Measurements from ENCODE around the gene CCNQ.
"Not testable (repeated sequence)": the region's sequence is repeated elsewhere in the genome, so short reads cannot be mapped to it uniquely, and the experiment has no call there.

CCNQ gene

GRCh38 chrX:153623310-153624029, 24.5 kb upstream of the CCNQ start:
- no peak for DNase-seq (ENCODE audit: low read depth)

DNA sequence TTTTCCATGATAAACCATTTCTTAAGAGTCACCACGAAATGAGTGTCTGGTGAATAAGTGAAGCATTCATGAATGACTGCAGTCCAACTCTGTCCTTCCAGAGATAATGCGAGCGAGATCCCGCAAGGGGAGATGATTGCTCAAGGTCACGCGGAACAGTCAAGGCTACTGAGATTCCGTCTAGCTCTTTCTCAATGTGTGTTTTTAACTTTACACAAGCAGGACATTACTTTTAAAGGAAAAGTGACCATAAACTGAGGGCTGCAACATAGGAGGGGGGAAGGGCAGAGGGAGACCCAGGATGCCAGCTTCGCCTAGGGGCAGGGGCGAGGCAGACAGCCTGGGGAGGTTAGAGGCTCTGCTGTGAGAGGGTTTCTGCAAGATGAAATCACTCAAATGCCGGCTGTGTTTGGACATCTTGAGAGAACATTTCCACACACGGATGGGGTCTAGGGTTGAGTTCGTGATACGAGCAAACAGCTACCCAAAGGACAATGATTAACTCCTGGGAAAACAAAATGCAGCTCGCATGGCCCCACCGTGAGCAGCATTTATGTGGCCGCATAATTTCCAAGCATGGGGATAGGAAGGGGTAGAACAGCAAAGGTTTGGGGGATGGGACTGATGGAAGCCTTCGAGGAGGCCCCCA, 23.8 kb upstream of the CCNQ start:
- no peak for DNase-seq (ENCODE audit: low read depth)

DNA sequence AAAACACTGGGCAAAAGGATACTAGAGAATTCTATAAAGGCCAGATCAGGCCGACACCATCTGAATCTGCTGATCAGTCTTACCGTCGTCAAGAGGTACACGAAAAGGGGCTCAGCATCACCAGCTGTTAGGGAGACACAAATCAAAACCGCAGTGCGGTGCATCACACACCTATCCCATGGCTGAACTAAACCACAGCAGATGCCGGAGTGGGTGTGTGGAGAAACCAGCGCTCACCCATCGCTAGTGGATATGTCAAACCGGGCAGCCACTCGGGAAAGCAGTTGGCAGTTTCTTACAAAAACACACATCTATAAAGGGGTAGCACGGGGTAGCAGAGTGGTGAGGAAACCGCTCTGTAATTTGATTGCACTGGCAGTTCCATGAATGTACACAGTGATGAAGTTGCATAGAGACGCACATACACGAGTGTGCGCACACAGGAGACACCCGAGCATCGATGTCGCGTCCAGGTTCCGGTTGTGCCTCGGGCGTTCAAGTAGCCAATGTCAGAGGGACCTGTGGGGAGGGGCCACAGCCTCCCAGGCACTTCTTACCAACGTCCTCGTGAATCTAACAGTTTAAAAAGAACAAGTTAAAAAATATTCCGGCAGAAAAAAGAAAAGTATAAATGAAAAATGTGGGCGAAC, 23.1 kb upstream of the CCNQ start:
- no peak for DNase-seq (ENCODE audit: low read depth)

DNA sequence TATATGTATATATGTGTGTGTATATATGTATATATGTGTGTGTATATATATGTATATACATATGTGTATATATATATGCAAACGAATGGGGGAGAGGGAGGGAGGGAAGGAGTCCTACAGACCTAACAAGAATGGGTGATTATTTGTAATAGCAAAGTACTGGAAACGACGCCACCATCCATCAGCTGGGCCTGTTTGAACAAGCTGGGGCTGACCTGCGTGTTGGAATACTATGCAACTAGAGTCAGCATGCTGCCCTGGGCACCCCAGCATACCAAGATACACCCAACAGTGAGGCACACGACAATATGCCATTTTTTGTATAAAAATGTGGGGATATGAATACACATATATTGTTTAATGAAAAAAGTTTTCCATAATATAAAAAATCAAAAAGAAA, 21.6 kb upstream of the CCNQ start:
- DNase-seq (ENCODE audit: low read depth), result no peak

DNA sequence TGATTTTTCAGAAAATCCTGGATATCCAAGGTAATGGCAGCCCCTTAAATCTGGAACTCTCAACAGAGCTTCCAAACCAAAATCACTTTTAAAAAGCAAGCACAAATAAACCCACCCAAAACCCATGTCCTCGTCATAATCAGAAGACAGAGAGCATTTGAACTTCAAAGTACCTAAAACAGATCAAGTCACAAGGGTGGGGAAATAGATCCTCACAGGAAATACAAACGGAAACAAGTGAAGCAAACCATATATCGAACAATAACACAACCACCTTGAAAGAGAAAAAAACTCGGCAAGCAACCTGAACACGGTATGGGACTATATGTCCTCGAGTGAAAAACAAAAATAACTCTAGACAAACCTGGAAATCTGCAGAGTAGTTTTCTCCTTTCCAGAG, 15.9 kb upstream of the CCNQ start:
- DNase-seq (ENCODE audit: low read depth), result no peak

GRCh38 chrX:153612413-153612812, 13.5 kb upstream of the CCNQ start:
- DNase-seq (ENCODE audit: low read depth), result no peak

- DNase-seq (ENCODE audit: low read depth), result no peak
These were observed 12.6 kb upstream of the CCNQ start for GRCh38 chrX:153611298-153612095.

- DNase-seq (ENCODE audit: low read depth), result no peak
These were observed 11.9 kb upstream of the CCNQ start for GRCh38 chrX:153610836-153611213.

GRCh38 chrX:153609917-153610835, 11.2 kb upstream of the CCNQ start:
- DNase-seq (ENCODE audit: low read depth), result peak; percentile 67

GRCh38 chrX:153608806-153609205, 9.9 kb upstream of the CCNQ start:
- DNase-seq (ENCODE audit: low read depth), result no peak

DNA sequence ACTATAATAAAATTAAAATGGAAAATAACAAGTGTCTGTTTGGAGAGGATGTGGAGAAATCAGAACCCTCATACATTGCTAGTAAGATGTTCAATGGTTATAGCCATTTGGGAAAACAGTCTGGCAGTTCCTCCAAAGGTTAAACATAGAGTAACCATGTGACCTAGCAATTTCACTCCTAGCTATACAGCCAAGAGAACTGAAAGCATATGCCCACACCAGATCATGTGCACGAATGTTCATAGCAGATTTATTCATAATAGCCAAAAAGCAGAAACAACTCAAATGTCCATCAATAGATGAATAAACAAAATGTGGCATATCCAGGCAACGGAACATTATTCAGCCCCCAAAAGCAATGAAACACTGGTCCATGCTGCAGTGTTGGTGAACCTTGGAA, 9.4 kb upstream of the CCNQ start:
- no peak for DNase-seq (ENCODE audit: low read depth)

- no peak for DNase-seq (ENCODE audit: low read depth)
These were observed 7.6 kb upstream of the CCNQ start for GRCh38 chrX:153606503-153606902.

DNA sequence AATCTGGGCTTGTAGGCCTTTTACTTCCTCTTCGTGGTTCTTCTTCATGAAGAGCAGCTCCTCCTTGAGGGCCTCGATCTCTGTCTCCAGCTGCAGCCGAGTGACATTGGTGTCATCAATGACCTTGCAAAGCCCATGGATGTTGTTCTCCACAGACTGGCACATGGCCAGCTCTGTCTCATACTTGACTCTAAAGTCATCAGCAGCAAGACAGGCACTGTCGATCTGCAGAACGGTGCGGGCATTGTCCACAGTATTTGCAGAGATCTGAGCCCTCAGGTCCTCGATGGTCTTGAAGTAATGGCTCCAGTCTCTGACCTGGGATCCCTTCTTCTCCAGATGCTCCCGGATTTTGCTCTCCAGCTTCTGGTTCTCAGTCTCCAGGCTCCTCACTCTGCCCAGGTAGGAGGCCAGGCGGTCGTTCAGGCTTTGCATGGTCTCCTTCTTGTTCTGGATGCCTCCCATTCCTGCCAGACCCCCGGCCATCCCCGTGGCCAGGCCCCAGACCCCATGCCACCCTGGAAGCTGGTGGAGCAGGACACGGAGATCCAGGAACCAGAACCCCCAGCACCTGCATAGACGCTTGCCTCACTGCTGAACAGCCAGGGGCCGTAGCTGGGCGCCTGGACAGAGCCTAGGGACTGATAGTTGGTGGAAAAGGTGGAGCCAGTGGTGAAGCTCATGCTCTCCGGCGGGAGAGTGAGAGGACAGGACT, 5.9 kb upstream of the CCNQ start:
- not testable (repeated sequence) for DNase-seq (ENCODE audit: low read depth)

- DNase-seq (ENCODE audit: low read depth), result no peak
These were observed 4.3 kb upstream of the CCNQ start for GRCh38 chrX:153603131-153603656.

DNA sequence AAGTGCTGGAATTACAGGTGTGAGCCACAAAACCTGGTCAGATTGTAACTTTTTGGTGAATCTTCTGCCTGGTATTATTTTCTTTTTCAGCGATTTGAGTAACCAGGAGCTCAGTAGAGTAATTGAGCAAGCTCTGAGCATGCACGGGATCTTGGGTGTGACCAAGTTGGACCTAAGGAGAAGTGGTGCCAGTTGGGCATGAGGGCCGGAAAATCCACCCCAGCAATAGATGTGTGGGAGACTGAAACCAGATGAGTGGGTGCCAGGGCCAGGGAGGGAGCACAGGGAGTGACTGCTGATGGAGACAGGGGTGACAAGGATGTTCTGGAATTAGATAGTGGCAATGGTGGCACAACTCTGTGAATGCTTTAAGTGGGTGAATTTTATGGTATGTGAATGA, 3.7 kb upstream of the CCNQ start:
- no peak for DNase-seq (ENCODE audit: low read depth)

GRCh38 chrX:153601511-153602110, 2.7 kb upstream of the CCNQ start:
- no peak for DNase-seq (ENCODE audit: low read depth)

DNA sequence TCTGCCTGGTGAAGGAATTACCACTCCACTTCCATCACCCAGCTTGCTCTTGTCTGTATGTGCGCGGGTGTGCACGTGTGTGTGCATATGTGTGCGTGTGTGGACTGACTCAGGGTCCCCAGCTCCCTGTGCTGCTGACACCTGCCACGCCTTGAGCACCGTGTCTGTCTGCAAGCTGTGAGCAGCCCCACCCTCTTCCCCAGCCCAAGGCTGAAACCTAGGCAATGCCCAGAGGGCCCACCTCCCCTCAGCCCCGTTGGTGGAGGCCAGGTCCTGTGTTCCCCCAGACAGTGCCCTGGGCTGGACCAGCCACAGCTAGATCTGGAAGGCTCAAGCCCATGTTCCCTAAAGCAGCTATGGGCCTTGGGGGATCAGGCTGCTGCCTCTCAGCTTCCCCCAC, 2.0 kb upstream of the CCNQ start:
- no peak for DNase-seq (ENCODE audit: low read depth)

GRCh38 chrX:153600032-153600373, 1.1 kb upstream of the CCNQ start:
- no peak for DNase-seq (ENCODE audit: low read depth)

GRCh38 chrX:153599192-153600031, 473 bp upstream of the CCNQ start:
- peak; percentile 86 for DNase-seq (ENCODE audit: low read depth)

All from activated T-cell treated with anti-CD3 and anti-CD28 coated beads for 48 hours (primary cell).